B cell (primary cell): ENCODE data around the gene IL17REL. TPM values are rescaled to one million over a fixed set of nuclear protein-coding genes. Genes with fewer than 3 reads are reported as not detected.

Experiments used
- ATAC-seq: fragments of 200-7000 bp; cut with Tn5 transposase; one replicate; pipeline ENCODE4 v1.10.0; 2021; ENCODE audit warnings: low read depth, mild to moderate bottlenecking, moderate number of reproducible peaks, moderate library complexity
- CTCF ChIA-PET: fragments of 350-600 bp; sonication (Branson Sonifier 250); formaldehyde crosslinking; loops from one replicate; lab custom pipeline; 2021; ENCODE audit warnings: antibody characterized with exemption, inconsistent platforms; lab: Charles Lee
- POLR2A ChIA-PET: fragments of 350-600 bp; sonication (Branson Sonifier 250); formaldehyde crosslinking; loops from one replicate; lab custom pipeline; 2021; ENCODE audit warnings: antibody characterized with exemption; lab: Charles Lee
- DNase-seq: peaks from one replicate; pipeline ENCODE4 v3.0.0; 2013
- H2AFZ ChIP-seq: 2 replicates; pipeline ENCODE4 v1.6.1; 2012; ENCODE audit warnings: mild to moderate bottlenecking, low read depth, low read length; ENCODE audit not compliant: insufficient read depth, poor library complexity, severe bottlenecking
- H3K27ac ChIP-seq, 2 donors: 1 replicate in 1 of 2; 2 replicates in 1 of 2; pipeline ENCODE4 v1.5.1; 2012 to 2013; ENCODE audit warnings: low read length in 2 of 2, mild to moderate bottlenecking in 2 of 2, moderate library complexity in 1 of 2
- H3K27me3 ChIP-seq, 4 experiments: fragments of 200-600 bp in 1 of 4; sonication (generic) in 1 of 4; replicated peaks in 1 of 4; 1 replicate in 2 of 4; 2 replicates in 2 of 4; pipeline versions ENCODE4 v1.6.1 to v1.7.0; 2013 to 2016; ENCODE audit warnings: low read length in 3 of 4, mild to moderate bottlenecking in 2 of 4, mixed read lengths in 1 of 4, moderate library complexity in 1 of 4; ENCODE audit not compliant: insufficient read depth in 4 of 4, control insufficient read depth in 3 of 4; ENCODE audit errors: control extremely low read depth in 1 of 4
- H3K36me3 ChIP-seq, 2 experiments: replicated peaks in 1 of 2; 1 replicate in 1 of 2; 2 replicates in 1 of 2; pipeline versions ENCODE4 v1.6.1 to v1.7.1; 2013; ENCODE audit warnings: low read length in 1 of 2; ENCODE audit not compliant: insufficient read depth in 2 of 2, control insufficient read depth in 1 of 2; ENCODE audit errors: control extremely low read depth in 1 of 2, extremely low read depth in 1 of 2
- H3K4me1 ChIP-seq, 2 donors: fragments of 200-600 bp in 1 of 2; sonication (generic) in 1 of 2; 1 replicate in 1 of 2; 2 replicates in 1 of 2; pipeline versions ENCODE4 v1.5.1 to v1.6.1; 2013 to 2017; ENCODE audit warnings: low read length in 2 of 2; ENCODE audit not compliant: control insufficient read depth in 2 of 2, insufficient read depth in 2 of 2
- H3K4me2 ChIP-seq: replicated peaks from 2 replicates; pipeline ENCODE3; 2012; ENCODE audit warnings: mild to moderate bottlenecking, low read depth, low read length; ENCODE audit not compliant: poor library complexity, severe bottlenecking
- H3K4me3 ChIP-seq, 5 experiments: fragments of 200-600 bp in 1 of 5; sonication (generic) in 1 of 5; 1 replicate in 3 of 5; 2 replicates in 2 of 5; pipeline versions ENCODE4 v1.5.1 to v1.7.0; 2011 to 2016; ENCODE audit warnings: low read length in 4 of 5, mild to moderate bottlenecking in 4 of 5, low read depth in 2 of 5, control low read depth in 1 of 5, moderate library complexity in 1 of 5; ENCODE audit not compliant: insufficient read depth in 1 of 5; ENCODE audit errors: control extremely low read depth in 1 of 5, extremely low read depth in 1 of 5
- H3K79me2 ChIP-seq: fragments of 200-600 bp; sonication (generic); one replicate; pipeline ENCODE4 v1.6.0; 2016; ENCODE audit warnings: low read length; ENCODE audit not compliant: control insufficient read depth, insufficient read depth
- H3K9ac ChIP-seq: fragments of 200-600 bp; sonication (generic); 2 replicates; pipeline ENCODE4 v1.6.1; 2017; ENCODE audit warnings: mild to moderate bottlenecking, low read length, moderate library complexity
- H3K9me3 ChIP-seq, 3 donors: one replicate each; pipeline versions ENCODE4 v1.6.1 to v1.7.1; 2013; ENCODE audit warnings: low read length in 2 of 3; ENCODE audit not compliant: control insufficient read depth in 2 of 3, insufficient read depth in 1 of 3; ENCODE audit errors: control extremely low read depth in 1 of 3
- H4K20me1 ChIP-seq: 2 replicates; pipeline ENCODE4 v1.6.0; 2012; ENCODE audit warnings: mild to moderate bottlenecking, low read length; ENCODE audit not compliant: insufficient read depth, control insufficient read depth, poor library complexity, severe bottlenecking
- H3K27ac Mint-ChIP-seq: one replicate; pipeline ENCODE4 v1.8.0; 2021; ENCODE audit warnings: mixed read lengths
- H3K27me3 Mint-ChIP-seq: one replicate; pipeline ENCODE4 v1.8.0; 2021; ENCODE audit warnings: mixed read lengths
- H3K4me1 Mint-ChIP-seq: one replicate; pipeline ENCODE4 v1.8.0; 2021; ENCODE audit warnings: mixed read lengths
- H3K4me3 Mint-ChIP-seq: one replicate; pipeline ENCODE4 v1.8.0; 2021; ENCODE audit warnings: mixed read lengths
- H3K9me3 Mint-ChIP-seq: one replicate; pipeline ENCODE4 v1.8.0; 2022; ENCODE audit warnings: mixed read lengths; ENCODE audit not compliant: insufficient read depth
- EZH2 ChIP-seq: IDR thresholded peaks from 2 replicates; pipeline ENCODE4 v1.6.1; 2012; ENCODE audit warnings: borderline replicate concordance, low read depth, mild to moderate bottlenecking, moderate library complexity, low read length; ENCODE audit not compliant: insufficient read depth, poor library complexity, severe bottlenecking
- WGBS: methylation state at CpG from one replicate; pipeline ENCODE4 v1.1.5; 2013; ENCODE audit warnings: missing lambda C conversion rate; ENCODE audit not compliant: insufficient coverage; 5-methylcytosine and 5-hydroxymethylcytosine counted together
- intact Hi-C: fragments of 100-400 bp; cut with micrococcal nuclease; formaldehyde crosslinking; loops from one replicate; pipeline ENCODE4 v1.10.0; 2022
- polyA plus RNA-seq: library from polyadenylated mRNA; depleted of rRNA; stranded (reverse); fragments of >200 nt; gene quantifications from 2 replicates; pipeline ENCODE4 v1.2.3, GENCODE V29; 2012
- total RNA-seq, 2 donors: library from RNA; stranded (reverse); fragments of 120-200 nt in 1 of 2; gene quantifications; 1 replicate in 1 of 2; 2 replicates in 1 of 2; pipeline versions ENCODE4 v1.2.3 to v1.2.4, GENCODE V29; 2013 to 2022
- TF ChIP-seq, protein P1 (sequence below): fragments of 200-600 bp; IDR thresholded peaks from one replicate; pipeline ENCODE4 v1.8.0; 2022; ENCODE audit warnings: antibody characterized with exemption, mild to moderate bottlenecking

IL17REL gene
- total and polyA plus RNA-seq, 2 donors (not counting 1 experiment from before 2014, with no cell fraction given), result 0.09 to 0.10 TPM

DNA sequence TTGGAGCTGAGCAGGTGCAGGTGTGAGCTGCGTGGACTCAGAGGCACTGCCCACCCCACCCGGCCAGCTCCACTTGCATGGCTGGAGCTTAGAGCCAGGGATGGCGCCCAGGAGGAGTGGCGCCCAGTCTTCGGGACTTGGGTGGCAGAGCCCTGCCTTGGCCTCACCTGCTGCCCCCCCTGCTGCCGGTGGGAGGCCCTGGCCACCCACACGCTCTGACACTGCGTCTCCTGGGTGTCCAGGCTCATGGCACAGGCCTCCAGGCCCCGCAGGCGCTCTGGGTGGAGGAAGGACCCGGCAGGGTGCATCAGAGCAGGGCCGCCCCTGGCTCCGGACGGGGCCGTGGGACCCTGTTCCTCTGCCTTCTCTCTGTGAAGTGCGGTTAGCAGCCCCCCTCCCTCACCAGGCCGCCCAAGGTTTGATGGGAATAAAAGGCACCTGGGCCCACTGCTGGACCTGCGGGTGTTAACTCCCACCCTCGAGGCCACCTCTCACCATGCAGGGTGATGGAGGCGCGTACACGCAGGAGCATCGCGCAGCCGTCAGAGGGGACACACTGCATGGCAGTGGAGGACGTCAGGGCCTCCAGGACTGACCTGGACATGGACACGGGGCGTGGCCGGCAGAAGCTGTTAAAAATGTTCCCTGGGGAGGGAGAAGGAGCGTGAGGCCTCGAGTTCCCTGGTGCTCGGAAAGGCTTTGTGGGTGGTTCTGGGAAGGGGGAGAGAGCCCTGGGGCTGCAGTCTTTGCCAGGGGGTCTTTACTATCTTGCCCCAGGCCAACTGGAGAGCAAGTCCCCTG is 11.8 kb downstream of the IL17REL start:
- WGBS, result 99% methylated on average over 25 of the region's 32 CpGs
- no peak for DNase-seq
- CTCF ChIA-PET, result interaction anchor here (1.0 kb wide), 1 partner anchor 30 kb away, joined by 4 read pairs; no protein-coding TSS in a partner anchor
- H3K9me3 ChIP-seq, result peaks cover 0 to 3% (median 0%) of the 10 kb centered on the region in 3 donors
- H3K79me2 ChIP-seq, result no peaks in the 10 kb centered on the region
- TF ChIP-seq, protein P1, sequence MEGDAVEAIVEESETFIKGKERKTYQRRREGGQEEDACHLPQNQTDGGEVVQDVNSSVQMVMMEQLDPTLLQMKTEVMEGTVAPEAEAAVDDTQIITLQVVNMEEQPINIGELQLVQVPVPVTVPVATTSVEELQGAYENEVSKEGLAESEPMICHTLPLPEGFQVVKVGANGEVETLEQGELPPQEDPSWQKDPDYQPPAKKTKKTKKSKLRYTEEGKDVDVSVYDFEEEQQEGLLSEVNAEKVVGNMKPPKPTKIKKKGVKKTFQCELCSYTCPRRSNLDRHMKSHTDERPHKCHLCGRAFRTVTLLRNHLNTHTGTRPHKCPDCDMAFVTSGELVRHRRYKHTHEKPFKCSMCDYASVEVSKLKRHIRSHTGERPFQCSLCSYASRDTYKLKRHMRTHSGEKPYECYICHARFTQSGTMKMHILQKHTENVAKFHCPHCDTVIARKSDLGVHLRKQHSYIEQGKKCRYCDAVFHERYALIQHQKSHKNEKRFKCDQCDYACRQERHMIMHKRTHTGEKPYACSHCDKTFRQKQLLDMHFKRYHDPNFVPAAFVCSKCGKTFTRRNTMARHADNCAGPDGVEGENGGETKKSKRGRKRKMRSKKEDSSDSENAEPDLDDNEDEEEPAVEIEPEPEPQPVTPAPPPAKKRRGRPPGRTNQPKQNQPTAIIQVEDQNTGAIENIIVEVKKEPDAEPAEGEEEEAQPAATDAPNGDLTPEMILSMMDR, result no peak
- no peak for TF ChIP-seq EZH2
- POLR2A ChIA-PET, result interaction anchor here (0.7 kb wide), 1 partner anchor 13 kb away, joined by 3 read pairs; no protein-coding TSS in a partner anchor
- intact Hi-C loops, result no loop called here
- ATAC-seq, result no peak
- H3K4me3 ChIP-seq, result no peak overlapping the region
- no peak overlapping the region for H3K27ac Mint-ChIP-seq
- H3K4me2 ChIP-seq, result no peak overlapping the region
- no peaks in the 10 kb centered on the region for H4K20me1 ChIP-seq
- H3K9ac ChIP-seq, result no peak overlapping the region
- H3K27me3 Mint-ChIP-seq, result peaks cover 24% of the 10 kb centered on the region
- H3K4me3 Mint-ChIP-seq, result no peak overlapping the region
- peaks cover 8 to 11% of the 10 kb centered on the region in 2 donors for H3K4me1 ChIP-seq
- peaks cover 0 to 20% (median 6%) of the 10 kb centered on the region in 4 experiments for H3K27me3 ChIP-seq
- peaks cover 20% of the 10 kb centered on the region for H3K4me1 Mint-ChIP-seq
- no peaks in the 10 kb centered on the region for H3K36me3 ChIP-seq
- H3K9me3 Mint-ChIP-seq, result no peaks in the 10 kb centered on the region
- no peak overlapping the region for H2AFZ ChIP-seq
- H3K27ac ChIP-seq, result no peak overlapping the region

DNA sequence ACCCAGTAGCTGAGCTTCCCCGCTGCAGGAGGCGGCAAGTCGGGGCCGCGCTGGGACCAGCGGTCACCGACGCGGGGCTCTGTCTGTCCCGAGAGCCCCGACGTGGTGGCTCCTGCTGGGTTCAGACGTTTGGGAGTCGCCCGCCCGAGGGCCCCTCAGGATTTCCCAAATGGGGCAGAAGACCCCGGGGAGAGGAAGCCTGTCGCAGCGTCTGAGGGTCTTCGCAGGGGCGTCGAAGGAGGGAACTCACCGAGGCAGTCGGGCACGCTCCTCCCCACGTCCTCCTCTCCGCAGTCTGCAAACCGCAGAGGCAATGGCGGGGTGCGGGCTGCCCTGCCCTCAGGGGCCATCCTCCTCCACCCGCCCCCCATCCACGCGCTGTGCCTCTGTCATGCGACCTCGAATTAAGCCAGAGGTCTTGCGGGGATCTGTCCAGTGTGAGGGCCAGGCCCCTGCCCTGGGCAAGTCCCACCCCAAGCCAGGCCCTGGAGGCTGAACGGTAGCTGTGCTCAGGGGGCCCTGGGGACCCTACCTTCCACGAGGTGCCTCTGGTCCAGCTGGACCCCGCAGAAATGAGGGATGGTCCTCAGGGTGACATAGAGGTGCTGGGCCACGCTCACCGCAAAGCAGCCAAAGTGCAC is 12.5 kb downstream of the IL17REL start:
- no peak for TF ChIP-seq EZH2
- TF ChIP-seq, protein P1, result no peak
- WGBS, result 44% methylated on average over 39 of the region's 41 CpGs

More for the DNA sequence above, 12.5 kb downstream of the IL17REL start:
- Histone ChIP-seq H3K36me3 (no peaks in the 10 kb centered on the region), H3K9ac (no peak overlapping the region), H3K27me3 (peaks cover 0 to 20% (median 6%) of the 10 kb centered on the region in 4 experiments), H4K20me1 (no peaks in the 10 kb centered on the region), H3K9me3 (peaks cover 0 to 3% (median 0%) of the 10 kb centered on the region in 3 donors), H2AFZ (no peak overlapping the region), H3K4me2 (peak overlapping the region; percentile 43), H3K4me3 (no peak overlapping the region), H3K27ac (no peak overlapping the region), H3K79me2 (no peaks in the 10 kb centered on the region), H3K4me1 (peaks cover 8 to 11% of the 10 kb centered on the region in 2 donors)
- ATAC-seq, result no peak
- H3K27me3 Mint-ChIP-seq, result peaks cover 24% of the 10 kb centered on the region
- no peaks in the 10 kb centered on the region for H3K9me3 Mint-ChIP-seq
- intact Hi-C loops, result no loop called here
- POLR2A ChIA-PET, result no interaction called here
- peak overlapping the region; percentile 32 for H3K4me3 Mint-ChIP-seq
- no peak for DNase-seq
- no peak overlapping the region for H3K27ac Mint-ChIP-seq
- H3K4me1 Mint-ChIP-seq, result peaks cover 20% of the 10 kb centered on the region
- CTCF ChIA-PET, result no interaction called here
